OCI-LY3 (cell line): ENCODE measurements around the gene SNAPC2.

Source experiments
- EZH2phosphoT487 ChIP-seq: fragments of 200-600 bp; shearing (Covaris generic); IDR thresholded peaks from 2 replicates; pipeline ENCODE4 v1.6.1; 2018; ENCODE audit warnings: antibody characterized with exemption, mixed run types, low read depth
- TF ChIP-seq, protein P1 (sequence below): fragments of 200-600, 300-600 bp; sonication (generic); IDR thresholded peaks from 2 replicates; pipeline ENCODE4 v1.5.1; 2014; ENCODE audit warnings: antibody characterized with exemption, low read length, low read depth

GRCh38 chr19:7883796-7884570 is 36.2 kb upstream of the SNAPC2 start:
- TF ChIP-seq, protein P1, sequence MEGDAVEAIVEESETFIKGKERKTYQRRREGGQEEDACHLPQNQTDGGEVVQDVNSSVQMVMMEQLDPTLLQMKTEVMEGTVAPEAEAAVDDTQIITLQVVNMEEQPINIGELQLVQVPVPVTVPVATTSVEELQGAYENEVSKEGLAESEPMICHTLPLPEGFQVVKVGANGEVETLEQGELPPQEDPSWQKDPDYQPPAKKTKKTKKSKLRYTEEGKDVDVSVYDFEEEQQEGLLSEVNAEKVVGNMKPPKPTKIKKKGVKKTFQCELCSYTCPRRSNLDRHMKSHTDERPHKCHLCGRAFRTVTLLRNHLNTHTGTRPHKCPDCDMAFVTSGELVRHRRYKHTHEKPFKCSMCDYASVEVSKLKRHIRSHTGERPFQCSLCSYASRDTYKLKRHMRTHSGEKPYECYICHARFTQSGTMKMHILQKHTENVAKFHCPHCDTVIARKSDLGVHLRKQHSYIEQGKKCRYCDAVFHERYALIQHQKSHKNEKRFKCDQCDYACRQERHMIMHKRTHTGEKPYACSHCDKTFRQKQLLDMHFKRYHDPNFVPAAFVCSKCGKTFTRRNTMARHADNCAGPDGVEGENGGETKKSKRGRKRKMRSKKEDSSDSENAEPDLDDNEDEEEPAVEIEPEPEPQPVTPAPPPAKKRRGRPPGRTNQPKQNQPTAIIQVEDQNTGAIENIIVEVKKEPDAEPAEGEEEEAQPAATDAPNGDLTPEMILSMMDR = no peak
- no peak for TF ChIP-seq EZH2phosphoT487
